PC-9 (cell line): ENCODE measurements around the gene MRPS22. TPM values are rescaled to one million over a fixed set of nuclear protein-coding genes. Genes with fewer than 3 reads are reported as not detected.

Source experiments
- BruUV-seq: library from RNA; stranded (reverse); fragments of 400-500 nt; replicated peaks from 2 replicates; lab custom pipeline; 2021; lab: Mats Ljungman, UMichigan
- CTCF ChIA-PET: fragments of 300-600 bp; sonication (Branson Sonifier 250); formaldehyde crosslinking; loops from one replicate; lab custom pipeline; 2022; ENCODE audit warnings: antibody characterized with exemption; lab: Charles Lee
- POLR2A ChIA-PET: fragments of 300-600 bp; sonication (Branson Sonifier 250); formaldehyde crosslinking; loops from one replicate; lab custom pipeline; 2022; ENCODE audit warnings: antibody characterized with exemption; ENCODE audit not compliant: unreplicated experiment; lab: Charles Lee
- DNase-seq, 2 experiments: peaks; one replicate each; pipeline versions ENCODE4 v3.0.0 to v3.0.0-alpha.2; 2015 to 2022; ENCODE audit warnings: mixed read lengths in 1 of 2
- H2AFZ ChIP-seq: fragments of 200-600 bp; sonication (generic); 2 replicates; pipeline ENCODE4 v1.8.1; 2017; ENCODE audit warnings: antibody characterized with exemption
- H3F3A ChIP-seq: fragments of 200-600 bp; sonication (generic); 2 replicates; pipeline ENCODE4 v1.8.1; 2017; ENCODE audit warnings: antibody characterized with exemption, mild to moderate bottlenecking, low read depth; ENCODE audit not compliant: insufficient read depth
- H3K27ac ChIP-seq: fragments of 200-600 bp; sonication (generic); 2 replicates; pipeline ENCODE4 v1.6.1; 2016; ENCODE audit warnings: mixed run types
- H3K27me3 ChIP-seq: fragments of 200-600 bp; sonication (generic); 2 replicates; pipeline ENCODE4 v1.6.1; 2016; ENCODE audit warnings: low read depth, mixed run types; ENCODE audit not compliant: insufficient read depth
- H3K36me3 ChIP-seq: fragments of 200-600 bp; sonication (generic); 2 replicates; pipeline ENCODE4 v1.6.1; 2016; ENCODE audit warnings: low read depth, mixed run types
- H3K4me1 ChIP-seq: fragments of 200-600 bp; sonication (generic); replicated peaks from 2 replicates; pipeline ENCODE4 v1.6.1; 2016; ENCODE audit warnings: mixed run types; ENCODE audit not compliant: insufficient read depth
- H3K4me2 ChIP-seq: fragments of 200-600 bp; sonication (generic); 2 replicates; pipeline ENCODE4 v1.6.1; 2017; ENCODE audit warnings: mixed run types
- H3K4me3 ChIP-seq: fragments of 200-600 bp; sonication (generic); 2 replicates; pipeline ENCODE4 v1.6.1; 2016; ENCODE audit warnings: mixed run types
- H3K79me2 ChIP-seq: fragments of 200-600 bp; sonication (generic); 2 replicates; pipeline ENCODE4 v1.6.1; 2017; ENCODE audit warnings: low read depth, mixed run types
- H3K9me2 ChIP-seq: fragments of 200-600 bp; sonication (generic); 2 replicates; pipeline ENCODE4 v1.8.1; 2017; ENCODE audit warnings: mild to moderate bottlenecking; ENCODE audit not compliant: insufficient read depth
- H3K9me3 ChIP-seq: fragments of 200-600 bp; sonication (generic); 2 replicates; pipeline ENCODE4 v1.8.1; 2016; ENCODE audit warnings: low read depth; ENCODE audit not compliant: insufficient read depth
- H4K20me1 ChIP-seq: fragments of 200-600 bp; sonication (generic); 2 replicates; pipeline ENCODE4 v1.8.1; 2017; ENCODE audit not compliant: insufficient read depth
- CTCF ChIP-seq: fragments of 200-600 bp; sonication (generic); conservative IDR thresholded peaks from 2 replicates; pipeline ENCODE4 v1.6.1; 2017; ENCODE audit warnings: mixed run types, antibody characterized with exemption, mild to moderate bottlenecking, moderate library complexity
- EZH2 ChIP-seq: fragments of 200-600 bp; sonication (generic); IDR thresholded peaks from 2 replicates; pipeline ENCODE4 v1.8.0; 2017; ENCODE audit warnings: antibody characterized with exemption, low read depth
- intact Hi-C: fragments of 100-400 bp; cut with micrococcal nuclease; formaldehyde crosslinking; loops from one replicate; pipeline ENCODE4 v1.10.0; 2022; ENCODE audit not compliant: unreplicated experiment
- total RNA-seq: library from RNA; stranded (reverse); gene quantifications from 2 replicates; pipeline ENCODE4 v1.2.3, GENCODE V29; 2021

The MRPS22 gene
- total RNA-seq, 1 experiment from 2014 or later: 68.0 TPM

DNA sequence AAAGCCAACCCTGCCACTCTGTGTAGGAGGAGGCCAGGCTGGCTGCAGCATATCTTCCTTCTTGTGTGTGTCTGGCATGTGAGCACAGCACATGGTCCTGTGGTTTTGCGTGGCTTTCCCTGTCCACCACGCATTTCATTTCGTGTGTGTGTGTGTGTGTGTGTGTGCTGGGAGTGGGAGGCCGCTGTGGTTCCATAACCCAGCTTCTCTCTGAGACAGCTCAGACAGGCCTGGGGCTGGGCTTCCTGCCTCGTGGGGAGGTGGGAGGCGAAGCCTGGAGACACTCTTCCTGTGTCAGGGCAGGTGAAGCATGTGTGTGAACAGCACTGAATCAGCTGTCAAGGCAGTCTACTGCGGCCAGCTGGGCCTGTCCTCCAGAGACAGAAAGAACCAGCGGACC, 16.0 kb upstream of the MRPS22 start:
- H2AFZ ChIP-seq: no peak overlapping the region
- H3K4me1 ChIP-seq: 0 out of 2 replicates have a peak, but pooled peaks cover 3% of the 10 kb centered on the region
- H3K4me3 ChIP-seq: no peak overlapping the region
- H3K9me2 ChIP-seq: no peaks in the 10 kb centered on the region
- H3K36me3 ChIP-seq: no peaks in the 10 kb centered on the region
- no peaks in the 10 kb centered on the region for H3K9me3 ChIP-seq
- BruUV-seq: no TSS peak
- no peaks in the 10 kb centered on the region for H3K79me2 ChIP-seq
- H3K27me3 ChIP-seq: peaks cover 10% of the 10 kb centered on the region; the same call in 1 of the 2 replicates
- DNase-seq: no peak
- no peaks in the 10 kb centered on the region for H3F3A ChIP-seq
- TF ChIP-seq CTCF (no peak), EZH2 (no peak)
- ChIA-PET POLR2A (no interaction called here), CTCF (interaction anchor here (0.7 kb wide), 1 partner anchor 910 kb away, joined by 3 read pairs; no protein-coding TSS in a partner anchor)
- intact Hi-C loops: loop anchor here (2.0 to 10.0 kb wide), 3 partner anchors 215 to 733 kb away; partner anchors contain the start of gene CEP70
- H3K4me2 ChIP-seq: no peak overlapping the region
- H4K20me1 ChIP-seq: no peaks in the 10 kb centered on the region
- no peak overlapping the region for H3K27ac ChIP-seq

- no peak for TF ChIP-seq EZH2
- TF ChIP-seq CTCF: no peak
- intact Hi-C loops: loop anchor here (2.0 to 10.0 kb wide), 3 partner anchors 216 to 734 kb away; partner anchors contain the start of gene CEP70
- no peaks in the 10 kb centered on the region for H3K79me2 ChIP-seq
- H3K9me2 ChIP-seq: no peaks in the 10 kb centered on the region
- POLR2A ChIA-PET: interaction anchor here (0.6 kb wide), 1 partner anchor 981 kb away, joined by 3 read pairs; no protein-coding TSS in a partner anchor
- peaks cover 10% of the 10 kb centered on the region for H3K27me3 ChIP-seq
- no peak overlapping the region for H3K27ac ChIP-seq
- H3K9me3 ChIP-seq: no peaks in the 10 kb centered on the region
- H3K36me3 ChIP-seq: no peaks in the 10 kb centered on the region
- no peak overlapping the region for H2AFZ ChIP-seq
- H4K20me1 ChIP-seq: no peaks in the 10 kb centered on the region
- no peaks in the 10 kb centered on the region for H3F3A ChIP-seq
- CTCF ChIA-PET: interaction anchor here (0.7 to 2.6 kb wide), 3 partner anchors 10 to 910 kb away, joined by 3 to 23 read pairs (median 3); no protein-coding TSS in a partner anchor
- 0 out of 2 replicates have a peak, but pooled peaks cover 3% of the 10 kb centered on the region for H3K4me1 ChIP-seq
- BruUV-seq: no TSS peak
- no peak overlapping the region for H3K4me3 ChIP-seq
- no peak for DNase-seq
- H3K4me2 ChIP-seq: no peak overlapping the region
Measured at GRCh38 chr3:139328356-139328755, 15.5 kb upstream of the MRPS22 start.

GRCh38 chr3:139329364-139329850, 14.4 kb upstream of the MRPS22 start:
- no peak for TF ChIP-seq EZH2
- peak; percentile 97 for TF ChIP-seq CTCF
- DNase-seq: peak; percentile 72 to 94
- Histone ChIP-seq H3K79me2 (no peaks in the 10 kb centered on the region), H3K9me3 (no peaks in the 10 kb centered on the region), H4K20me1 (no peaks in the 10 kb centered on the region), H3K4me1 (0 out of 2 replicates have a peak, but pooled peaks cover 3% of the 10 kb centered on the region), H3K4me2 (peak overlapping the region; percentile 57), H3F3A (no peaks in the 10 kb centered on the region), H3K4me3 (no peak overlapping the region), H3K27ac (no peak overlapping the region), H3K36me3 (no peaks in the 10 kb centered on the region), H2AFZ (no peak overlapping the region), H3K27me3 (peaks cover 10% of the 10 kb centered on the region), H3K9me2 (no peaks in the 10 kb centered on the region)
- ChIA-PET POLR2A (no interaction called here), CTCF (interaction anchor here (0.5 to 2.6 kb wide), 4 partner anchors 11 to 1148 kb away, joined by 3 to 23 read pairs (median 4); no protein-coding TSS in a partner anchor)
- no TSS peak for BruUV-seq
- intact Hi-C loops: loop anchor here (1.0 to 10.0 kb wide), 10 partner anchors 27 to 912 kb away; partner anchors contain the start of gene CEP70
